ENCODE measurements around the gene ARID2. TPM values are rescaled to one million over a fixed set of nuclear protein-coding genes. Genes with fewer than 3 reads are reported as not detected.

ARID2 gene
- total RNA-seq, 3 donors from 2014 or later: 31.7 to 72.7 (median 48.8) TPM

GRCh38 chr12:45760333-45760732, 30.8 kb downstream of the ARID2 start:
- no peaks in the 10 kb centered on the region for H3K27me3 ChIP-seq
- DNase-seq (ENCODE audit: low spot score in 2 of 2): no peak
- no peak overlapping the region for H3K27ac ChIP-seq
- no peak overlapping the region for H3K4me3 ChIP-seq
- TF ChIP-seq POLR2A (IDR thresholded peaks at IDR 0.05) (no peak), CTCF (IDR thresholded peaks at IDR 0.05) (no peak), POLR2AphosphoS5 (IDR thresholded peaks at IDR 0.05) (no peak)
- no peaks in the 10 kb centered on the region for H3K36me3 ChIP-seq
- H3K9me3 ChIP-seq: no peaks in the 10 kb centered on the region
- intact Hi-C loops (cut with DNase I; ENCODE audit: low total_unique reads): loop anchor here (5.0 kb wide), 1 partner anchor 447 kb away; no protein-coding TSS in a partner anchor
- H3K4me1 ChIP-seq: no peaks in the 10 kb centered on the region

- DNase-seq (ENCODE audit: low spot score in 2 of 2): no peak
- intact Hi-C loops (cut with DNase I; ENCODE audit: low total_unique reads): loop anchor here (5.0 kb wide), 1 partner anchor 445 kb away; no protein-coding TSS in a partner anchor
- TF ChIP-seq CTCF (IDR thresholded peaks at IDR 0.05) (peak in 1 of 3 donors; percentile 36), POLR2A (IDR thresholded peaks at IDR 0.05) (no peak)
- Histone ChIP-seq H3K27me3 (no peaks in the 10 kb centered on the region), H3K4me3 (no peak overlapping the region), H3K36me3 (no peaks in the 10 kb centered on the region), H3K9me3 (no peaks in the 10 kb centered on the region), H3K27ac (no peak overlapping the region), H3K4me1 (no peaks in the 10 kb centered on the region)
Measured at GRCh38 chr12:45762185-45763110, 32.9 kb downstream of the ARID2 start.

GRCh38 chr12:45763381-45763780, 33.9 kb downstream of the ARID2 start:
- intact Hi-C loops (cut with DNase I; ENCODE audit: low total_unique reads): loop anchor here (5.0 kb wide), 1 partner anchor 444 kb away; no protein-coding TSS in a partner anchor
- Histone ChIP-seq H3K4me1 (no peaks in the 10 kb centered on the region), H3K4me3 (no peak overlapping the region), H3K27me3 (no peaks in the 10 kb centered on the region), H3K27ac (no peak overlapping the region), H3K36me3 (no peaks in the 10 kb centered on the region), H3K9me3 (no peaks in the 10 kb centered on the region)
- DNase-seq (ENCODE audit: low spot score in 2 of 2): no peak
- no peak for TF ChIP-seq POLR2A (IDR thresholded peaks at IDR 0.05)
- TF ChIP-seq CTCF (IDR thresholded peaks at IDR 0.05): no peak
- no peak for TF ChIP-seq POLR2AphosphoS5 (IDR thresholded peaks at IDR 0.05)

GRCh38 chr12:45768194-45768593, 38.7 kb downstream of the ARID2 start:
- no peaks in the 10 kb centered on the region for H3K36me3 ChIP-seq
- H3K27me3 ChIP-seq: no peaks in the 10 kb centered on the region
- H3K27ac ChIP-seq: no peak overlapping the region
- DNase-seq (ENCODE audit: low spot score in 2 of 2): no peak
- no peaks in the 10 kb centered on the region for H3K4me1 ChIP-seq
- intact Hi-C loops (cut with DNase I; ENCODE audit: low total_unique reads): no loop called here
- H3K9me3 ChIP-seq: peaks cover 7 to 8% of the 10 kb centered on the region in 2 donors
- H3K4me3 ChIP-seq: no peak overlapping the region
- TF ChIP-seq POLR2A (IDR thresholded peaks at IDR 0.05) (no peak), POLR2AphosphoS5 (IDR thresholded peaks at IDR 0.05) (no peak)

GRCh38 chr12:45773747-45774146, 44.2 kb downstream of the ARID2 start:
- H3K36me3 ChIP-seq: no peaks in the 10 kb centered on the region

More at GRCh38 chr12:45773747-45774146, 44.2 kb downstream of the ARID2 start:
- Histone ChIP-seq H3K4me3 (no peak overlapping the region), H3K4me1 (no peaks in the 10 kb centered on the region), H3K27ac (no peak overlapping the region), H3K27me3 (no peaks in the 10 kb centered on the region), H3K9me3 (peaks cover 7 to 8% of the 10 kb centered on the region in 2 donors)
- no peak for TF ChIP-seq POLR2AphosphoS5 (IDR thresholded peaks at IDR 0.05)
- TF ChIP-seq CTCF (IDR thresholded peaks at IDR 0.05): no peak
- TF ChIP-seq POLR2A (IDR thresholded peaks at IDR 0.05): no peak
- intact Hi-C loops (cut with DNase I; ENCODE audit: low total_unique reads): no loop called here
- DNase-seq (ENCODE audit: low spot score in 2 of 2): no peak

All from breast epithelium (tissue), 4 donors.